Measurements from ENCODE around the gene MAGEB17.
"Not testable (repeated sequence)": the region's sequence is repeated elsewhere in the genome, so short reads cannot be mapped to it uniquely, and the experiment has no call there.

Gene MAGEB17

GRCh38 chrX:16145656-16146055 lies 21.6 kb upstream of the MAGEB17 start:
- no peak overlapping the region for H3K4me3 ChIP-seq (ENCODE audit: low read depth, low read length)
- no peak for TF ChIP-seq MYC (IDR thresholded peaks at IDR 0.05; ENCODE audit: low read depth, low read length)
- TF ChIP-seq, protein P1, sequence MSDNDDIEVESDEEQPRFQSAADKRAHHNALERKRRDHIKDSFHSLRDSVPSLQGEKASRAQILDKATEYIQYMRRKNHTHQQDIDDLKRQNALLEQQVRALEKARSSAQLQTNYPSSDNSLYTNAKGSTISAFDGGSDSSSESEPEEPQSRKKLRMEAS (IDR thresholded peaks at IDR 0.05; ENCODE audit: low read depth, low read length), result no peak
- TF ChIP-seq, protein P2, sequence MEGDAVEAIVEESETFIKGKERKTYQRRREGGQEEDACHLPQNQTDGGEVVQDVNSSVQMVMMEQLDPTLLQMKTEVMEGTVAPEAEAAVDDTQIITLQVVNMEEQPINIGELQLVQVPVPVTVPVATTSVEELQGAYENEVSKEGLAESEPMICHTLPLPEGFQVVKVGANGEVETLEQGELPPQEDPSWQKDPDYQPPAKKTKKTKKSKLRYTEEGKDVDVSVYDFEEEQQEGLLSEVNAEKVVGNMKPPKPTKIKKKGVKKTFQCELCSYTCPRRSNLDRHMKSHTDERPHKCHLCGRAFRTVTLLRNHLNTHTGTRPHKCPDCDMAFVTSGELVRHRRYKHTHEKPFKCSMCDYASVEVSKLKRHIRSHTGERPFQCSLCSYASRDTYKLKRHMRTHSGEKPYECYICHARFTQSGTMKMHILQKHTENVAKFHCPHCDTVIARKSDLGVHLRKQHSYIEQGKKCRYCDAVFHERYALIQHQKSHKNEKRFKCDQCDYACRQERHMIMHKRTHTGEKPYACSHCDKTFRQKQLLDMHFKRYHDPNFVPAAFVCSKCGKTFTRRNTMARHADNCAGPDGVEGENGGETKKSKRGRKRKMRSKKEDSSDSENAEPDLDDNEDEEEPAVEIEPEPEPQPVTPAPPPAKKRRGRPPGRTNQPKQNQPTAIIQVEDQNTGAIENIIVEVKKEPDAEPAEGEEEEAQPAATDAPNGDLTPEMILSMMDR (IDR thresholded peaks at IDR 0.05; ENCODE audit: low read depth, low read length), result no peak
- no peak for TF ChIP-seq POLR2A (IDR thresholded peaks at IDR 0.05; ENCODE audit: extremely low read depth, insufficient read length)
- DNase-seq (ENCODE audit: low read depth), result no peak

DNA sequence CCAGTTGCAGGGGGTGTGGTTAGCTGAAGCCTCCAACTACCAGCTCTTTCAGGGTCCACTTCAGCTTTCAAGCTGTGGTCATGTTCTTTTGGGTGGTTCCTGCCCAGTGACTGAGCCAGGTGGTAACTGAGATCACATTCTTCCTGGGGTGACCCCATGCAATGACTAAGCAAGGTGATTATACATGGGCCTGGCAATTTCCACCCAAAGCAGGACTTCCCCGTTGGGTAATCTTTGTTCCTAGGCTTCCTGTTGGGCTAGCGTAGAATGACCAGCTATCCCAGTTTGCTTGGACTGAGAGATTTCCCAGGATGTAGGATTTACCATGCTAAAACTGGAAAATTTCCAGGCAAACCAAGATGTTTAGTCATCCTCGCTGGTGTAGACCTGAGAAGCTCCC lies 18.4 kb upstream of the MAGEB17 start:
- TF ChIP-seq, protein P1 (IDR thresholded peaks at IDR 0.05; ENCODE audit: low read depth, low read length), result no peak
- TF ChIP-seq MYC (IDR thresholded peaks at IDR 0.05; ENCODE audit: low read depth, low read length) (no peak), POLR2A (IDR thresholded peaks at IDR 0.05; ENCODE audit: extremely low read depth, insufficient read length) (no peak)
- TF ChIP-seq, protein P2 (IDR thresholded peaks at IDR 0.05; ENCODE audit: low read depth, low read length), result no peak
- DNase-seq (ENCODE audit: low read depth), result no peak
- H3K4me3 ChIP-seq (ENCODE audit: low read depth, low read length), result no peak overlapping the region

- H3K4me3 ChIP-seq (ENCODE audit: low read depth, low read length), result no peak overlapping the region
- TF ChIP-seq, protein P1 (IDR thresholded peaks at IDR 0.05; ENCODE audit: low read depth, low read length), result no peak
- TF ChIP-seq POLR2A (IDR thresholded peaks at IDR 0.05; ENCODE audit: extremely low read depth, insufficient read length) (no peak), MYC (IDR thresholded peaks at IDR 0.05; ENCODE audit: low read depth, low read length) (no peak)
- TF ChIP-seq, protein P2 (IDR thresholded peaks at IDR 0.05; ENCODE audit: low read depth, low read length), result no peak
- no peak for DNase-seq (ENCODE audit: low read depth)
Observed at GRCh38 chrX:16155581-16156096, 11.6 kb upstream of the MAGEB17 start.

GRCh38 chrX:16156692-16157331 lies 10.5 kb upstream of the MAGEB17 start:
- DNase-seq (ENCODE audit: low read depth), result no peak
- H3K4me3 ChIP-seq (ENCODE audit: low read depth, low read length), result no peak overlapping the region
- TF ChIP-seq, protein P1 (IDR thresholded peaks at IDR 0.05; ENCODE audit: low read depth, low read length), result no peak
- TF ChIP-seq, protein P2 (IDR thresholded peaks at IDR 0.05; ENCODE audit: low read depth, low read length), result no peak
- TF ChIP-seq MYC (IDR thresholded peaks at IDR 0.05; ENCODE audit: low read depth, low read length) (no peak), POLR2A (IDR thresholded peaks at IDR 0.05; ENCODE audit: extremely low read depth, insufficient read length) (no peak)

DNA sequence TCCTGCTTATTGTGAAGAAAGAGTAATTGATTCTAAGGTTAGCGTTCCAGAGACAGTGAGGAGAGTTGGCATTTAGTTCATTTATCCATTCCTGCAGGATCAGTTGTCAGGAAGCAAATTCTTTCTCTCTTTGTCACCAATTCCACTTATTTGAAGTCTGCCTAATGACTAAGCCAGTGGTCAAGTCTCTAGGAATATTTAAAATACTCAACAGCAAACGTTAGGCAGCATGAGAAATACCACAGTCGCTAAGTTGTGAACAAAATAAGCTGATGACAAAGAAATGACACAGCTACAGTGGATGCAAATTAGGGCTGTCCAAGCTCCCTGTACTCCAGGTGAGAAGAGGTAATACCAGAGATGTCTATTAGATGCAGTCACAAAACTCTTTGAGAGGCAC lies 6.6 kb upstream of the MAGEB17 start:
- DNase-seq (ENCODE audit: low read depth), result no peak
- no peak overlapping the region for H3K4me3 ChIP-seq (ENCODE audit: low read depth, low read length)
- TF ChIP-seq, protein P1 (IDR thresholded peaks at IDR 0.05; ENCODE audit: low read depth, low read length), result no peak
- TF ChIP-seq, protein P2 (IDR thresholded peaks at IDR 0.05; ENCODE audit: low read depth, low read length), result no peak
- no peak for TF ChIP-seq POLR2A (IDR thresholded peaks at IDR 0.05; ENCODE audit: extremely low read depth, insufficient read length)
- TF ChIP-seq MYC (IDR thresholded peaks at IDR 0.05; ENCODE audit: low read depth, low read length), result no peak

- DNase-seq (ENCODE audit: low read depth), result not testable (repeated sequence)
Observed at GRCh38 chrX:16161173-16161572, 6.1 kb upstream of the MAGEB17 start.

More at GRCh38 chrX:16161173-16161572, 6.1 kb upstream of the MAGEB17 start:
- not testable (repeated sequence) for H3K4me3 ChIP-seq (ENCODE audit: low read depth, low read length)

Data from NB4 (cell line).